Measurements from ENCODE around the gene TREH.

TREH gene

GRCh38 chr11:118652681-118653181, 26.7 kb downstream of the TREH start:
- DNase-seq (ENCODE audit: extremely low read depth in 1 of 2, low read depth in 1 of 2): no peak

DNA sequence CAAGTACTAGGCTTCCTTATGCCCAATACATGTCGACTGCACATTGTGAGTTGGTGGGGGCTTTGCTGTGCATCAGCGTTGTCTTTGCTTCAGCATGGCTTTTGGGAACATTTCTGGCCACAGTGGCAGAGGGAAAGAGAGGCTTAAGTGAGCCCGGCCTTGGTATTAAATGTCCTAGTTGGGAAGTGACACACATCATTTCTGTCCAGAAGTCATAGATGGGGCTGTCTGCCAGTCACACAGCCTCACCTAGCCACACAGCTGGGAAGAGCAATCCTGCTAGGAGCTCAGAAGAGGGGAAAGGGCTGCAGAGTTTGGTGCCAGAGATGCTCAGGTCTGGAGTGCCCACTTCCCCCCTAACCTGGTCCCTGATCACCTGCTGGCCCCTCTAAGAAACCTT, 27.6 kb downstream of the TREH start:
- no peak for DNase-seq (ENCODE audit: extremely low read depth in 1 of 2, low read depth in 1 of 2)

DNA sequence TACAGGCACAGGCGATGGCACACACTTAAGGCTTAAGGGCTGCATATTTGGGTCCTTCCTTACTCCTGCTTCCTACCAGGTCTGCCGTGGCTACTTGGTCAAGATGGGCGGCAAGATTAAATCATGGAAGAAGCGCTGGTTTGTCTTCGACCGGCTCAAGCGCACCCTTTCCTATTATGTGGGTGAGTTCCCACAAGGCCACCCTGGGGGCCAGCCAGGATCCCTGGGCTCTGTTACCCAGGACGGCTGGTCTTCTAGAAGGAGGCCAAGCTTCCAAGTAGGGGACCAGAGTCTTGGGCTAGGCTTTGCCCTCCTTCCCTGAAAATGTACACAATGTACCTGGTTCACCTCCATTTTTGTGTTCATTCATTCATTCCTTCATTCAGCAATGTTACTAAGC, 29.1 kb downstream of the TREH start:
- no peak for DNase-seq (ENCODE audit: extremely low read depth in 1 of 2, low read depth in 1 of 2)

DNA sequence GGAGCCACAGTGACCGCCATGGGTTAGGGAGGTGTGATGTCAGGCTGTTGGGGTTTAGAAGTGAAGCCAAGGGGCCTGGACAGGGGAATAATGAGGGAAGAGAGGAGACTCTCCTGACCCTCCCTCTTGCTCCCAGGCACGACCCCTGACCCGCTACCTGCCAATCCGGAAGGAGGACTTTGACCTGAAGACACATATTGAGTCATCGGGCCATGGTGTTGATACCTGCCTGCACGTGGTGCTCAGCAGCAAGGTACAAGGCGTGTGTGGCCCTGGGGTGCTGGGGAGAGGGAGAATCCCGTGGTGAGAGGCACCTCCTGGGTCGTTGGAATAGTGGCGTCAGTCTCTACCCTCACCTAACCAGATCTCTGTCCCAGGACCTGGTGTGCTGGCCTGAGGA, 29.5 kb downstream of the TREH start:
- no peak for DNase-seq (ENCODE audit: extremely low read depth in 1 of 2, low read depth in 1 of 2)

DNA sequence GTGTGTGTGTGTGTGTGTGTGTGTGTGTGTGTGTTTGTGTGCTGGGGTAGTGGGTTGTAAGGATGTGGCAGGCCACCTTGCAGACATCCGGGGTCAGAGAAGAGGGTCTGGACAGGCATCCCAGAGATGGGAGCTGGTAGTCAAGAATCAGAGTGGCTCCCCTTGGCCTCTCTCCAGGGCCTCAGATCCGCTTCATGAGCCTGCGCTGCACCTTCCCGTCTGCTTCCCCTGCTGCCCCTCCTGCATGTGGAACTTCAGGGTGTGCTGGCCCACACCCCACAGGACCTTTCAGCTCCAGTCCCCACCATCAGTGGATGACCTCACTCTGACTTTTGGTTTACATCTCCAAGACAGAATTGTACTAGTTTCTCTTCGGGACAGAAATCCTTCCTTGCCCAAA, 31.2 kb downstream of the TREH start:
- DNase-seq (ENCODE audit: extremely low read depth in 1 of 2, low read depth in 1 of 2): no peak

GRCh38 chr11:118646393-118646792, 33.1 kb downstream of the TREH start:
- no peak for DNase-seq (ENCODE audit: extremely low read depth in 1 of 2, low read depth in 1 of 2)

DNA sequence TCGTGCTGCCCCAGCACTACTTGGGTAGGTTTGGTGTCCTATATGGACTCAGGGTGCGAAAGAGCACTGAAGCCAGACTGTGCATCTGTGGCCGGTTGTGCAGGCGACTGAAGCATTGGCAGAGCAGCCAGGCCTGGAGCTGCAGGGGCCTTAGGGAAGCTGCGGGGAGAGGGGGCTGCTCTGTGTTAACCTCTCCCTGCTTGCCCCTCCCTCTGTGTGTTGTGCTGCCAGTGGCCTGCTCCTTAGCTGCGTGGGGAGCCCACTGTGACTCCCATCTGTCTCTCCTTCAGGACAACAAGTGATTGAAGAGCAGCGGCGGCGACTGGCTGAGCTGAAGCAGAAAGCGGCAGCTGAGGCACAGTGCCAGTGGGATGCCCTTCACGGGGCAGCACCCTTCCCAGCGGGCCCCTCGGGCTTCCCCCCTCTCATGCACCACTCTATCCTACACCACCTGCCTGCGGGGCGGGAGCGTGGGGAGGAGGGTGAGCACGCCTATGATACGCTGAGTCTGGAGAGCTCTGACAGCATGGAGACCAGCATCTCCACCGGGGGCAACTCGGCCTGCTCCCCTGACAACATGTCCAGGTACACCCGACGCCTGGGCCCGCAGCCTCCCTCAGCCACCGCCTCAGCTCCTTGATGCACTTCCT, 34.3 kb downstream of the TREH start:
- DNase-seq (ENCODE audit: extremely low read depth in 1 of 2, low read depth in 1 of 2): no peak

DNA sequence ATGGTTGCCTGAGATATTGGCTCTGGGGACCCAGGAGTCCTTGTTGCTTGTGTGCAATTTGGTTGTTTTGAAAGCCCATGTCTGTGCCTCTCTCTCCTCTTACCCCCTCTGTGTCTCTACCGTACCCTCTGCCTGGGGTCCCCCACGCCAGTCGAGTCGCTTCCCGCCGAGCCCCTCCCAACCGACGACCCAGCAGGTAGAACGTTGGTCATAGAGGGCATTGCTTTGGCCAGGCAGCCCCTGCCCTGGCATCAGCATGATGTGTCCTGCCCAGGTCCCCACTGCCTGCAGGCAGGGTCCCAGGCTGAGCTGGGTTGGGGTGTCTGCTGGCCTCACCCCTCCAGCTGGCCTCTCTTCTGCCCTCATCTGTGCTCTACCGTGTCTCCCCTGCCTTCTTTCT, 35.0 kb downstream of the TREH start:
- DNase-seq (ENCODE audit: extremely low read depth in 1 of 2, low read depth in 1 of 2): no peak

DNA sequence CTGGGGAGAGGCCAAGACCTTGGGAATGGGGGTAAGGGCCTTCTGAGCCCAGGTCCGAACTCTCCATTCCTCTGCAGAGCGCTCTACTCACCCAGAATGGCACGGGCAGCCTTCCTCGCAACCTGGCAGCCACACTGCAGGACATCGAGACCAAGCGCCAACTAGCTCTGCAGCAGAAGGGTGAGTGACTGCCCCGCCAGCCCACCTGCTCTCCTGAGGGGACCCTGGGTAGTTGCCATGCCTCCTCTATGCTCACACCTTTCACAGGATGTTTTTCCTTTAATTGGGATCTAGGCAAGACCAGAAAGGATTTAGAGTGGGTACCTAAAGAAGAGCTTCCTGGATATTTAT, 35.5 kb downstream of the TREH start:
- no peak for DNase-seq (ENCODE audit: extremely low read depth in 1 of 2, low read depth in 1 of 2)

DNA sequence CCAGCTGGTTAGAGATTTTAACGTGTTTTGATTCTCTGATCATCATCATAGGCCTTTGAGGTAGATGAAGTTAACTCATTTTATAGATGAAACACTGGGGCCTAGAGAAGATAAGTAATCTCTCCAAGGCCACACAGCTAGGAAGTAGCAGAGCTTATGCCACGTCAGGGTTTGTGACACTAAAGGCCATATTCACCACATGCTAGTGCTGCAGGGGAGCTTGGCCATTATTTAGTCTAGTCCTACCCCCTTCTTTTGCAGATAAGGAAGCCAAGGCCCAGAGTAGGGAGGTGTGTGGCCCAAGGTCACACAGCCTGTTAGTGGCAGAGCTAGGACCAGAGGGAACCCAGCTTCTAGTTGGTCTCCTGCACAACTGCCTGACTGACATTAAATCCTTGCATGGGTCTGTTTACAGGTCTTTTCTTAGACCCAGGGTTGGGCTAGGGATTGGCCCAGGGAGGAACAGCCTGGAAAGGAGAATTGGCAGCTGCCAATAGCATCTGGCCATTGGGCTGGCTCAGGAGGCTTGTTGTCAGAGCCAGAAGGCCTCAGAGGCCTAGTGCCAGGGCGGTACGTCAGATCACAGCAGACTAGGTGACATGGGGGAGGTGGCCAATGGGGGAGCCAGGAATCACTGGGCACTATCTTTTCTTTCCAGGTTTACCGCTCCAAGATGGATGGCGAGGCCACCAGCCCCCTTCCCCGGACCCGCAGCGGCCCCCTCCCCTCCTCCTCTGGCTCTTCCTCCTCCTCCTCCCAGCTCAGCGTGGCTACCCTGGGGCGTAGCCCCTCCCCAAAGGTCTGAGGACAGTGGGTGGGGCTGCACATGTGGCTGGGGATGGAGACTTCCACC, 36.1 kb downstream of the TREH start:
- DNase-seq (ENCODE audit: extremely low read depth in 1 of 2, low read depth in 1 of 2): no peak

GRCh38 chr11:118641397-118642019, 37.9 kb downstream of the TREH start:
- no peak for DNase-seq (ENCODE audit: extremely low read depth in 1 of 2, low read depth in 1 of 2)

DNA sequence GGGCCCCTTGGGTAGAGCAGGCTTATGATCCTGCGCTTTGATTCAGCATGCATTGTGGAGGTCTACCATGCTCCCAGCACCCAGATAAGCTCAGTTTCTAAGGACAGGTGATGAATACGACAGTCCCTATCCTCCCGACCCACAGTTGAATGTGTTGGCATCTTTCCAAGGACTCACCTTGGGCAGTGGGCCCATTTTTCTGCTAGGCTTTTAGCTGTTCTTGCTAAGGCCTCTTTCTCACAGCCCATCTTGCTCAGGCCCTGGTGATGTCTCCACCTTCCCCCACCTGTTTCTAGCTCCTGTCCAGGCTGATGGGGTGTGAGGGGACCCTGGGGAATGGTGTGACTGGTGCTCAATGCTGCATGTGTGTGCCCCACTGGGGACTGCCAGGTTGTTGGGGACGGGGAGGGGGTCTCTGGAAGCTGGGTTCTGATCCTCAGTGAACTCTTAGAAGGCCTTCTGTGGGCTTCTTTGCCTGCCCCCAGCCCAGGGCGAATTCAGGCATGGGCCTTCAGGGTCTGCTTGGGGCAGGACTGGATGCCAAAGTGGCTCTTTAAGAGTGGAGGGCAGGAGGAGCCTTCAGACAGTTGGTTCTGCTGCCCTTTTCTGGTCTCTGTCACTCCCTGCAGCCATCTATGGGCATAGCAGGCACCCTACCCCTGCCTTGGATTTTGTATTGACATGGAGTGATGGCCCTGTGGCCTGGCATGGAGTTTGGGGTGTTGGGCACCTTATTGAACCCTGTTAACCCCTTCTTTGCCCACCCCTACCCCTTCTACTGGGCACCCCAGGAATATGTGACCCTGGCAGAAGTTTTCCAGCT, 38.9 kb downstream of the TREH start:
- no peak for DNase-seq (ENCODE audit: extremely low read depth in 1 of 2, low read depth in 1 of 2)

- no peak for DNase-seq (ENCODE audit: extremely low read depth in 1 of 2, low read depth in 1 of 2)
Measured at GRCh38 chr11:118639899-118640298, 39.6 kb downstream of the TREH start.

DNA sequence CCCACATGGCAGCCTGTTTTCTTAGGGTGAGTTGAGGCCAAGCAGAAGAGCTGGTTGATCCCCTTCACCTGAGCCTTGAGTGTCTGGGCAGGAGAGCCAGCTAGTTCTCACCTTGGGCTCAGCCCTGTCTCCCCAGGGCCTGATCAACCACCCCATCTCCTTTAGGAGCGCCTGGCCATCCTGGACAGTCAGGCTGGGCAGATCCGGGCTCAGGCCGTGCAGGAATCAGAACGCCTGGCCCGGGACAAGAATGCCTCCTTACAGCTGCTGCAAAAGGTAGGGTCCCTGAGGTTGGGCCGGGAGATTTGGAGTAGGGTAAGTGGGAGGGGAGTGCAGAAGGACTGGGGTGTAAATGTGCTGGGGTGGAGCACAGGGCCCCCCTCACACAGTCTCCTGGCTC, 40.7 kb downstream of the TREH start:
- no peak for DNase-seq (ENCODE audit: extremely low read depth in 1 of 2, low read depth in 1 of 2)

- no peak for DNase-seq (ENCODE audit: extremely low read depth in 1 of 2, low read depth in 1 of 2)
Measured at GRCh38 chr11:118636569-118637290, 42.7 kb downstream of the TREH start.

DNA sequence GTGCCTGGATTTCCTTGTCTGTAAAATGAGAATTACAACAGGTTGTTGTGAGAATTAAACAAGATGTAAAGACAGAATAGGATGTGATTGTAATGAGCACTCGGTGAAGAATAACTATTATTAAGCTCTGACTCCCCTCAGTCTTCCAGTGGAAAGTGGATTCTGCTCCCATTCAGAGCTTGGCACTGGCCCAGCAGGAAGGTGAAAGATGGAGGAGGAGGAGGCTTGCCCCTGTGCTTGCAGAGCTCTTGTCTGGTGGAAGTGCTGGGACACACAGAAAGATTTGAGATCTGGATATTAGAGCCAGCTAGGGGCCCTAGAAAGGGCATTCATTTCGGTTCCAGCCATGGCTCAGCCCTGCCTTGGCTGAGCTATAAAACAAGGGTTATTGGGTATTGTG, 43.8 kb downstream of the TREH start:
- DNase-seq (ENCODE audit: extremely low read depth in 1 of 2, low read depth in 1 of 2): no peak

DNA sequence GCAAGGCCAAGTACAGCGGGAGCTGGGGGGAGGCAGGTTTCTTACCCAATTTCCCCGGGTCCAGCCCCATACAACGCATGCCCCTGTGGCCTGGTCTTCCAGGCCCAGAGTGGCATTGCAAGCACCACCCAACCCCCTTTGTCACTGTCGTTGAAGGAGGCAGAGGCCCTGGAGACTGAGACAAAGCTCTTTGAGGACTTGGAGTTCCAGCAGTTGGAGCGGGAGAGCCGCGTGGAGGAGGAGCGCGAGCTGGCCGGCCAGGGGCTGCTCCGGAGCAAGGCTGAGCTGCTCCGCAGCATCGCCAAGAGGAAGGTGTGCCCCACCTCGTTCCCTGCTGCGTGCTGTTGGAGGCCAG, 44.2 kb downstream of the TREH start:
- DNase-seq (ENCODE audit: extremely low read depth in 1 of 2, low read depth in 1 of 2): no peak

DNA sequence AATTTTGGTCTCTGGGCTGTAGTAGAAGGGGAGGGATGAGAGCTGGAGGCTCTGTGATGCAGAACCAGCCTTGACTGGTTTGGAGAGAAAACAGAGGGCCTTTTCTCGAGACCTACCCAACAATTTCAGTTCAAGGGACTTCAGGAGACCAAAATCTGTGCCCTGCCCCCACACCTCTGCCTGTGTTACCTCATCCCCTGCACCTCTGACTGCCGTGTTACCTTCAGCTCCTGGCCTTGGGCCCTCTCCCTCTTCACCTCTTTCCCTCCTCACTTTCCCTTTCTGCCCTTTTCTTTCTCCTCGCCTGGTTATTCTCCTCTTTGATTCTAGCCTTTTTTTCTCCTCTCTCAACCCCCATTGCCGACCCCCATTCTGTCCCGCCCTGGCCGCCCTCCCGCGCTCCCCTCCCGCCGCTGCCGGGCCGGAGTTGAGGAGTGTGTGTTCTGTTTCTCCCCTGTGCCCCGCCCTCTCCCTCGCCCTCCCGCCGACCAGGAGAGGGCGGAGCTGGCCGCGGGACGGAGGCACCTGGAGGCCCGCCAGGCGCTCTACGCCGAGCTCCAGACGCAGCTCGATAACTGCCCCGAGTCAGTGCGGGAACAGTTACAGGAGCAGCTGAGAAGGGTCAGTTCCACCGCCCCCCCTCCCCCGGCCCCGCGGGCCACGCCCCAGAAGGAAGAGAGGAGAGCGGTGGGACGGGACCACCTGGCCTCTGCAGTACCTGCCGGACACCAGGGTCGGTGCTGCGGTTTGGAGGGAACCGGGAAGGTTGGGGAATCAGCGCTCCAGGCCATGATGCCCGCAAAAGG, 44.8 kb downstream of the TREH start:
- DNase-seq (ENCODE audit: extremely low read depth in 1 of 2, low read depth in 1 of 2): no peak

DNA sequence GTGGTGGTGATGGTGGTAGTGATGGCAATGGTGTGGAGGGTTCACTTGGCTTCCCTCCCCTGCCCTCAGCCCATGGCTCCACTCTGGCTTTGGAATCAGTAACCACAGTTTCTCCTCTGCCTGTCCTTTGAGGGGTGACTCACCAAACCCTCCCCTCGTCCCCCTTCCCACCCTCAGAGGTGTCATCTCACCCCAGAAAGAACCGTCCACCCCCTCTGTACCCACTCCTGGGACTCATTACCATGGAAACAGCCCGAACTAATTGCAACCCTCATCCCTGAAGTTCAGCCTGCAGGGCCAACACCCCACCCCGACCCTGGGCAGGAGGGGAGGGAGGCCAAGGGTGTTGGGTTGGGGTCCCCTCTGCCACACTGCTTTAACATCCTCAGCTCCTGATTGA, 45.5 kb downstream of the TREH start:
- DNase-seq (ENCODE audit: extremely low read depth in 1 of 2, low read depth in 1 of 2): no peak

DNA sequence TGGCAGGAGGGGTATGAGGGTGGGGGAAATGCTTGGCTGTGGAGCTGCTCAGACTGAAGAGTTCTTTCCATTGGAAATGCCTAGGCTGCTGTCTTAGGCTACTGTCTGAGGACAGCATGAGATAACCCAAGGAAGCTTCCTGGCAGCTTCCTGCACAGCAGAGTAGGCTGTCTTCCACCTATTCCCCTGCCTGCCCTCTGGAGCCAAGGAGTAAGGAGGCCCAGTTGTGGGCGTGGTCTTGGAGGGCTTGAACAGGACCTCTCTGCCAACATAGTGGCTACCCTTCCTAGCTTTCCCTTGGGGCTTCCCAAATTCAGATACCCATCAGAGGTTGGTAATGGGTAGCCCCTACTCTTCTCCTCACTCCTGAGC, 46.1 kb downstream of the TREH start:
- DNase-seq (ENCODE audit: extremely low read depth in 1 of 2, low read depth in 1 of 2): no peak
